H1 (cell line): ENCODE results near the gene FMN2. TPM values are rescaled to one million over a fixed set of nuclear protein-coding genes. Genes with fewer than 3 reads are reported as not detected.

ENCODE experiments used
- CTCF ChIA-PET: fragments of 300-600 bp; sonication (Branson Sonifier 250); formaldehyde crosslinking; loops from one replicate; lab custom pipeline; 2021; ENCODE audit not compliant: partially characterized antibody; lab: Charles Lee
- POLR2A ChIA-PET: fragments of 300-600 bp; sonication (Branson Sonifier 250); formaldehyde crosslinking; loops from one replicate; lab custom pipeline; 2021; ENCODE audit warnings: inconsistent platforms; ENCODE audit not compliant: partially characterized antibody; lab: Charles Lee
- DNase-seq, 2 experiments: peaks; one replicate each; pipeline versions ENCODE4 v3.0.0 to v3.0.0-alpha.2; 2010 to 2022; ENCODE audit warnings: low spot score in 2 of 2, low read depth in 1 of 2, mixed read lengths in 1 of 2
- FAIRE-seq: peaks from 2 replicates; lab custom pipeline; 2011; peaks lifted over from hg19 to GRCh38; lab: Jason Lieb, UNC
- H2AFZ ChIP-seq: 2 replicates; pipeline ENCODE4 v1.8.1; 2012; ENCODE audit warnings: low read length, inconsistent platforms
- H2AK5ac ChIP-seq: 2 replicates; pipeline ENCODE4 v1.6.1; 2013; ENCODE audit warnings: low read depth, low read length
- H2BK120ac ChIP-seq: replicated peaks from 2 replicates; pipeline ENCODE3; 2013; ENCODE audit warnings: low read depth, low read length, inconsistent platforms
- H2BK12ac ChIP-seq: 2 replicates; pipeline ENCODE4 v1.6.1; 2013; ENCODE audit warnings: low read depth, low read length
- H2BK15ac ChIP-seq: 2 replicates; pipeline ENCODE4 v1.6.1; 2013; ENCODE audit warnings: low read length
- H2BK20ac ChIP-seq: 2 replicates; pipeline ENCODE4 v1.6.1; 2013; ENCODE audit warnings: low read length
- H2BK5ac ChIP-seq: 2 replicates; pipeline ENCODE4 v1.6.1; 2013; ENCODE audit warnings: low read depth, low read length
- H3K14ac ChIP-seq: 2 replicates; pipeline ENCODE4 v1.6.1; 2013; ENCODE audit warnings: inconsistent platforms; ENCODE audit not compliant: insufficient read length
- H3K18ac ChIP-seq: 2 replicates; pipeline ENCODE4 v1.6.1; 2013; ENCODE audit warnings: low read length; ENCODE audit errors: extremely low read depth
- H3K23ac ChIP-seq: 2 replicates; pipeline ENCODE4 v1.6.1; 2013; ENCODE audit warnings: inconsistent platforms; ENCODE audit not compliant: insufficient read length
- H3K23me2 ChIP-seq: 2 replicates; pipeline ENCODE4 v1.6.1; 2013; ENCODE audit warnings: low read depth, low read length
- H3K27ac ChIP-seq: 2 replicates; pipeline ENCODE4 v1.6.1; 2011; ENCODE audit warnings: low read depth, low read length, inconsistent platforms
- H3K27me3 ChIP-seq, 4 experiments: replicated peaks in 1 of 4; 1 replicate in 1 of 4; 2 replicates in 3 of 4; pipeline versions ENCODE4 v1.6.1 to v1.8.1; 2011 to 2013; ENCODE audit warnings: low read length in 3 of 4, mild to moderate bottlenecking in 3 of 4, inconsistent platforms in 2 of 4, mixed read lengths in 2 of 4, moderate library complexity in 1 of 4; ENCODE audit not compliant: control insufficient read depth in 3 of 4, insufficient read depth in 3 of 4; ENCODE audit errors: extremely low read depth in 1 of 4
- H3K36me3 ChIP-seq, 4 experiments: 2 replicates each; pipeline versions ENCODE4 v1.6.1 to v1.8.1; 2011 to 2013; ENCODE audit warnings: mild to moderate bottlenecking in 4 of 4, low read length in 3 of 4, moderate library complexity in 2 of 4, control low read depth in 1 of 4, inconsistent platforms in 1 of 4; ENCODE audit not compliant: insufficient read depth in 4 of 4, control insufficient read depth in 2 of 4
- H3K4ac ChIP-seq: replicated peaks from 2 replicates; pipeline ENCODE3; 2013; ENCODE audit warnings: low read length, low read depth, mixed read lengths, inconsistent platforms; ENCODE audit not compliant: insufficient read length
- H3K4me1 ChIP-seq, 4 experiments: replicated peaks in 1 of 4; 1 replicate in 1 of 4; 2 replicates in 3 of 4; pipeline versions ENCODE4 v1.6.1 to v1.8.1; 2011 to 2013; ENCODE audit warnings: low read length in 3 of 4, inconsistent platforms in 2 of 4, mixed read lengths in 1 of 4; ENCODE audit not compliant: insufficient read depth in 4 of 4, control insufficient read depth in 3 of 4
- H3K4me2 ChIP-seq, 2 experiments: 2 replicates each; pipeline versions ENCODE4 v1.6.1 to v1.8.1; 2011 to 2013; ENCODE audit warnings: low read depth in 2 of 2, low read length in 2 of 2, control low read depth in 1 of 2, inconsistent platforms in 1 of 2, mild to moderate bottlenecking in 1 of 2; ENCODE audit not compliant: insufficient read depth in 1 of 2
- H3K4me3 ChIP-seq, 4 experiments: fragments of 200-600, 300-600 bp in 1 of 4; sonication (generic), shearing (Covaris generic), sonication (Bioruptor Twin) in 1 of 4; 2 replicates each; pipeline versions ENCODE4 v1.5.1 to v1.8.1; 2011 to 2016; ENCODE audit warnings: low read length in 4 of 4, low read depth in 3 of 4, control low read depth in 2 of 4, inconsistent platforms in 2 of 4, mild to moderate bottlenecking in 2 of 4, mixed read lengths in 1 of 4, moderate library complexity in 1 of 4; ENCODE audit not compliant: insufficient read depth in 2 of 4; ENCODE audit errors: extremely low read depth in 1 of 4
- H3K56ac ChIP-seq: replicated peaks from 2 replicates; pipeline ENCODE3; 2013; ENCODE audit warnings: low read depth, mild to moderate bottlenecking, mixed read lengths, low read length, inconsistent platforms; ENCODE audit not compliant: insufficient read length
- H3K79me1 ChIP-seq: 2 replicates; pipeline ENCODE4 v1.6.1; 2013; ENCODE audit warnings: low read depth, low read length, control low read depth
- H3K79me2 ChIP-seq, 2 experiments: 2 replicates each; pipeline versions ENCODE4 v1.6.1 to v1.8.1; 2012 to 2013; ENCODE audit warnings: low read length in 2 of 2, mild to moderate bottlenecking in 2 of 2, inconsistent platforms in 1 of 2; ENCODE audit not compliant: insufficient read depth in 2 of 2, control insufficient read depth in 1 of 2
- H3K9ac ChIP-seq, 4 experiments: replicated peaks in 1 of 4; 1 replicate in 1 of 4; 2 replicates in 3 of 4; pipeline versions ENCODE4 v1.6.1 to v1.8.1; 2011 to 2013; ENCODE audit warnings: low read depth in 3 of 4, low read length in 3 of 4, control low read depth in 2 of 4, mild to moderate bottlenecking in 2 of 4, moderate library complexity in 2 of 4, inconsistent platforms in 1 of 4; ENCODE audit errors: extremely low read depth in 1 of 4
- H3K9me3 ChIP-seq, 2 experiments: 2 replicates each; pipeline versions ENCODE4 v1.6.1 to v1.8.1; 2012 to 2013; ENCODE audit warnings: mild to moderate bottlenecking in 2 of 2, moderate library complexity in 2 of 2, control low read depth in 1 of 2, inconsistent platforms in 1 of 2, low read depth in 1 of 2, low read length in 1 of 2, mixed read lengths in 1 of 2; ENCODE audit not compliant: insufficient read depth in 2 of 2
- H4K20me1 ChIP-seq, 2 experiments: replicated peaks in 1 of 2; 2 replicates each; pipeline versions ENCODE3 to v1.8.1; 2011 to 2013; ENCODE audit warnings: inconsistent platforms in 2 of 2, low read length in 2 of 2, mild to moderate bottlenecking in 1 of 2; ENCODE audit not compliant: insufficient read depth in 2 of 2, control insufficient read depth in 1 of 2
- H4K5ac ChIP-seq: 2 replicates; pipeline ENCODE4 v1.6.1; 2013; ENCODE audit warnings: low read length, low read depth, mixed read lengths, inconsistent platforms; ENCODE audit not compliant: insufficient read length
- H4K8ac ChIP-seq: 2 replicates; pipeline ENCODE4 v1.8.0; 2013; ENCODE audit warnings: mild to moderate bottlenecking, moderate library complexity, low read length, inconsistent platforms; ENCODE audit not compliant: insufficient read depth; ENCODE audit errors: extremely low read depth
- H4K91ac ChIP-seq: replicated peaks from 2 replicates; pipeline ENCODE3; 2013; ENCODE audit warnings: low read length, mixed read lengths, inconsistent platforms; ENCODE audit not compliant: insufficient read length
- CTBP2 ChIP-seq: IDR thresholded peaks from 2 replicates; pipeline ENCODE4 v1.7.0; 2011; ENCODE audit warnings: borderline replicate concordance, mild to moderate bottlenecking, moderate library complexity, mixed read lengths, low read length; ENCODE audit not compliant: insufficient read depth, insufficient read length
- EP300 ChIP-seq, 2 experiments: IDR thresholded peaks; 1 replicate in 1 of 2; 2 replicates in 1 of 2; pipeline ENCODE4 v1.6.1; 2011 to 2012; ENCODE audit warnings: low read depth in 2 of 2, low read length in 2 of 2, mild to moderate bottlenecking in 2 of 2, borderline replicate concordance in 1 of 2, inconsistent platforms in 1 of 2, moderate library complexity in 1 of 2
- GTF2F1 ChIP-seq: IDR thresholded peaks from 2 replicates; pipeline ENCODE4 v1.6.1; 2012; ENCODE audit warnings: low read depth, low read length, improper control_type of control experiment, borderline replicate concordance
- HDAC6 ChIP-seq: IDR thresholded peaks from one replicate; pipeline ENCODE4 v1.7.1; 2012; ENCODE audit warnings: low read depth, mild to moderate bottlenecking, inconsistent platforms, low read length, moderate library complexity
- JUN ChIP-seq: IDR thresholded peaks from 2 replicates; pipeline ENCODE4 v1.6.1; 2011; ENCODE audit warnings: low read depth, mild to moderate bottlenecking, improper control_type of control experiment, low read length
- POLR2A ChIP-seq, 2 experiments: IDR thresholded peaks; 1 replicate in 1 of 2; 2 replicates in 1 of 2; pipeline ENCODE4 v1.6.1; 2011; ENCODE audit warnings: low read depth in 2 of 2, low read length in 2 of 2, mild to moderate bottlenecking in 2 of 2; ENCODE audit errors: control extremely low read depth in 1 of 2
- POU5F1 ChIP-seq: IDR thresholded peaks from 2 replicates; pipeline ENCODE4 v1.6.1; 2011; ENCODE audit warnings: low read depth, mild to moderate bottlenecking, low read length, moderate library complexity
- RAD21 ChIP-seq, 2 experiments: IDR thresholded peaks in 1 of 2; conservative IDR thresholded peaks in 1 of 2; 2 replicates each; pipeline ENCODE4 v1.6.1; 2011; ENCODE audit warnings: low read depth in 2 of 2, low read length in 2 of 2, improper control_type of control experiment in 1 of 2, inconsistent platforms in 1 of 2, mild to moderate bottlenecking in 1 of 2, moderate library complexity in 1 of 2
- RBBP5 ChIP-seq: IDR thresholded peaks from 2 replicates; pipeline ENCODE4 v1.7.1; 2012; ENCODE audit warnings: low read depth, mild to moderate bottlenecking, inconsistent platforms, low read length, moderate library complexity, borderline replicate concordance
- SAP30 ChIP-seq: fragments of 300-600 bp; sonication (generic); IDR thresholded peaks from 2 replicates; pipeline ENCODE4 v1.7.1; 2012; ENCODE audit warnings: low read length, moderate library complexity, mild to moderate bottlenecking, inconsistent platforms; ENCODE audit not compliant: insufficient read depth, insufficient replicate concordance
- SIRT6 ChIP-seq: IDR thresholded peaks from one replicate; pipeline ENCODE4 v1.7.1; 2012; ENCODE audit warnings: low read length, inconsistent platforms
- SIX5 ChIP-seq: IDR thresholded peaks from 2 replicates; pipeline ENCODE4 v1.6.1; 2011; ENCODE audit warnings: mild to moderate bottlenecking, low read depth, low read length
- SUZ12 ChIP-seq: fragments of 200-600 bp; sonication (generic); IDR thresholded peaks from 2 replicates; pipeline ENCODE4 v1.6.1; 2012; ENCODE audit warnings: mild to moderate bottlenecking, inconsistent platforms, low read length, moderate library complexity, mixed read lengths
- TBP ChIP-seq: IDR thresholded peaks from 2 replicates; pipeline ENCODE4 v1.6.1; 2011; ENCODE audit warnings: low read depth, low read length, improper control_type of control experiment
- YY1 ChIP-seq: IDR thresholded peaks from 2 replicates; pipeline ENCODE4 v1.6.1; 2011; ENCODE audit warnings: low read depth, mild to moderate bottlenecking, low read length
- WGBS, 2 experiments: shearing (Covaris generic) in 1 of 2; methylation state at CpG; one replicate each; pipeline versions ENCODE4 v1.1.6 to v1.1.7; 2013 to 2015; ENCODE audit warnings: low lambda C conversion rate in 2 of 2, mixed read lengths in 2 of 2, inconsistent platforms in 1 of 2, low coverage in 1 of 2, missing lambda C conversion rate in 1 of 2; ENCODE audit not compliant: insufficient replicate concordance in 2 of 2, insufficient coverage in 1 of 2, insufficient read length in 1 of 2; ENCODE audit errors: extremely low coverage in 1 of 2, missing lambda C conversion rate in 1 of 2; 5-methylcytosine and 5-hydroxymethylcytosine counted together
- polyA plus RNA-seq, 7 experiments: library from polyadenylated mRNA; depleted of rRNA in 3 of 7; stranded (reverse) in 5 of 7; unstranded in 2 of 7; fragments of >200 nt in 5 of 7; fragments of 200-250 nt in 2 of 7; gene quantifications; 1 replicate in 5 of 7; 2 replicates in 1 of 7; 4 replicates in 1 of 7; pipeline versions ENCODE4 v1.2.1 to v1.2.3, GENCODE V29; 2011 to 2013; ENCODE audit warnings: missing spikeins in 2 of 7, mixed read lengths in 2 of 7
- total RNA-seq: library from RNA; stranded (reverse); fragmentation: NEBNext Ultra II Directional; extraction: Animal tissue kit (Norgen Biotek cat#: 25700); gene quantifications from 2 replicates; pipeline ENCODE4 v1.2.1, GENCODE V29; 2021

FMN2 gene
- total and polyA plus RNA-seq, 2 of the 8 experiments (the other 6 are each of a cell fraction or from before 2014, with no cell fraction given): 0.83 to 2.0 TPM

DNA sequence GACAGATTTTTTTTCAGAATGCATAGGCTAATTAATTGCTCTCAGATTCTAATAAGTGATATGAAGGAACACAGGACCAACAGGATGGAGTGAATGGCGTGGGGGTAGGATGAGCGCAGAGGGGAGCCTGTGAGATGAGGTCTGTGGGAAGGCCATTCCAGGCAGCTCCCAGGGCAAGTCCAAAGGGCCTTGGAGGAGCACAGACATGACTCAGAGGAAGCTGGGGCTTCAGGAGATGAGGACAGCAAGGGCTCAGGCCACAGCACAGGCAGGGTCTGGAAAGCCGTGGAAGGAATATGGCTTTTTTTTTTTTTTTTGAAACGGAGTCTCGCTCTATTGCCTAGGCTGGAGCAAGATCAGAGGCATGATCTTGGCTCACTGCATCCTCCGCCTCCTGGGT, 35.1 kb downstream of the FMN2 start:
- ChIA-PET CTCF (interaction anchor here (1.5 kb wide), 1 partner anchor 23 kb away, joined by 5 read pairs; no protein-coding TSS in a partner anchor), POLR2A (no interaction called here)
- H4K8ac ChIP-seq: no peak overlapping the region
- no peaks in the 10 kb centered on the region; the same call in 1 of the 2 replicates for H3K23me2 ChIP-seq
- no peak overlapping the region for H2BK15ac ChIP-seq
- no peak for DNase-seq
- H3K23ac ChIP-seq: no peak overlapping the region
- H3K9ac ChIP-seq: no peak overlapping the region
- 98% methylated on average over 6 of the region's 6 CpGs; no CpG with 5 or more reads in 1 of the 2 experiments for WGBS, 2 experiments
- H2AK5ac ChIP-seq: no peak overlapping the region
- H2BK20ac ChIP-seq: no peak overlapping the region
- no peak overlapping the region for H3K27ac ChIP-seq
- H3K36me3 ChIP-seq: no peaks in the 10 kb centered on the region
- H3K27me3 ChIP-seq: no peaks in the 10 kb centered on the region
- H3K4me1 ChIP-seq: no peaks in the 10 kb centered on the region
- no peaks in the 10 kb centered on the region; the same call in 1 of the 2 replicates for H3K79me1 ChIP-seq
- no peaks in the 10 kb centered on the region for H3K79me2 ChIP-seq
- no peak overlapping the region for H3K4me3 ChIP-seq
- H4K20me1 ChIP-seq: no peaks in the 10 kb centered on the region
- H2AFZ ChIP-seq: no peak overlapping the region
- H2BK12ac ChIP-seq: no peak overlapping the region
- H2BK120ac ChIP-seq: no peak overlapping the region
- H3K56ac ChIP-seq: no peak overlapping the region
- H2BK5ac ChIP-seq: no peak overlapping the region
- no peaks in the 10 kb centered on the region for H3K9me3 ChIP-seq
- no peak overlapping the region for H3K14ac ChIP-seq
- H4K5ac ChIP-seq: no peak overlapping the region
- no peak overlapping the region for H3K4me2 ChIP-seq
- FAIRE-seq: no peak
- H4K91ac ChIP-seq: no peak overlapping the region
- no peak overlapping the region for H3K4ac ChIP-seq
- H3K18ac ChIP-seq: no peak overlapping the region
- TF ChIP-seq CTBP2: no peak
- TF ChIP-seq SIRT6: no peak
- no peak for TF ChIP-seq RBBP5
- TF ChIP-seq JUN: no peak
- TF ChIP-seq TBP: no peak
- TF ChIP-seq GTF2F1: no peak
- TF ChIP-seq POU5F1: no peak
- TF ChIP-seq RAD21 (IDR thresholded peaks at IDR 0.05 in 1 of 2, conservative IDR thresholded peaks at IDR 0.05 in 1 of 2; ENCODE audit: low read depth in 2 of 2, low read length in 2 of 2): no peak
- no peak for TF ChIP-seq SAP30
- TF ChIP-seq YY1: no peak
- TF ChIP-seq SUZ12: no peak
- TF ChIP-seq POLR2A (IDR thresholded peaks at IDR 0.05; ENCODE audit: control extremely low read depth in 1 of 2, low read depth in 2 of 2, low read length in 2 of 2): no peak
- no peak for TF ChIP-seq HDAC6
- TF ChIP-seq EP300 (IDR thresholded peaks at IDR 0.05; ENCODE audit: borderline replicate concordance in 1 of 2, low read depth in 2 of 2, low read length in 2 of 2): no peak
- TF ChIP-seq SIX5: no peak
